Stimulated activated CD4-positive, alpha-beta T cell treated with anti-CD3 and anti-CD28 coated beads, Interleukin-1b, Interleukin-23, amount 100 ng/mL, for 4 hours (primary cell): ENCODE measurements around the gene ANKRD42.
"Not testable (repeated sequence)": the region's sequence is repeated elsewhere in the genome, so short reads cannot be mapped to it uniquely, and the experiment has no call there.

Experiments
- DNase-seq, 2 donors: peaks; one replicate each; pipeline ENCODE4 v3.0.0-alpha.2; 2020; ENCODE audit warnings: low read depth in 2 of 2

Gene ANKRD42

GRCh38 chr11:83172551-83172950 lies 21.0 kb upstream of the ANKRD42 start:
- no peak for DNase-seq

- DNase-seq: no peak
These were observed 19.5 kb upstream of the ANKRD42 start for GRCh38 chr11:83174008-83174407.

DNA sequence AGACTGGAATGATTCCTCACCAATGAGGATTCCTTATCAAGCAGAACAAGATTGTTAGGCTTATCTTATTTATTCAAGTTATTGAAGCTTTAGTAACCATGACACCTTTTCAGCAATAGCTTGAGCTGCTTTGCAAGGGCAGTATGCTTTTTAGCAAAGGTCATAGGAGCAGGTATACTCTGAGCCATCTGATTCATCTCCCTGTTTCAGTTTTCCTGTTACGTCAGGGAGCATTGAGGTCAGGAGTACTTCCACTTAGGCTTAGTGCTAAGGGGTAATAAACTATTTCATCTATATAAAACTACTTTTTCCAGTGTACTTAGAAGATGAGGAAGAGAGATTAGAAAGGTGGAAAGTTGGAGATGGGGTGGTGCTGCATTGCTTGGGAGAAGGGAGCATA lies 17.7 kb upstream of the ANKRD42 start:
- DNase-seq: no peak

GRCh38 chr11:83181815-83182214 lies 11.7 kb upstream of the ANKRD42 start:
- no peak for DNase-seq

DNA sequence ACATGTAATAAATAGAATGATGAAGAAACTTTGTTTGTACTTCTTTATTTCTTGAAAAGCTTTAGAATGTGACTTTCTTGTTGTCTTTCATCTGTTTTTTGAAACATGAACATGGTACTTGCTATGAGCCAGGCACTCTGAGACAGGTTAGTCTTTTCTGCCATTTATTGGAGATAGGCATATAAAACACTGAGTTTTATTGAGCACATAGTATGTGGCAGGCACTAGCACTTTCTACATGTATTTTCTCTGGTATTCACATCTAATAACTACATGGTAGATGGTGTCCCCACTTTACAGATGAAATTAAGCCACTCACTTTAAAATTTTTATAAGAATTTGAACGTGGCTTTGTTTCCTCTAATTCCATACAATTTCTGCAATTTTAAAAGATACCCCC lies 7.7 kb upstream of the ANKRD42 start:
- no peak for DNase-seq

GRCh38 chr11:83187465-83187864 lies 6.0 kb upstream of the ANKRD42 start:
- no peak for DNase-seq

GRCh38 chr11:83191491-83191890 lies 2.0 kb upstream of the ANKRD42 start:
- DNase-seq: no peak

DNA sequence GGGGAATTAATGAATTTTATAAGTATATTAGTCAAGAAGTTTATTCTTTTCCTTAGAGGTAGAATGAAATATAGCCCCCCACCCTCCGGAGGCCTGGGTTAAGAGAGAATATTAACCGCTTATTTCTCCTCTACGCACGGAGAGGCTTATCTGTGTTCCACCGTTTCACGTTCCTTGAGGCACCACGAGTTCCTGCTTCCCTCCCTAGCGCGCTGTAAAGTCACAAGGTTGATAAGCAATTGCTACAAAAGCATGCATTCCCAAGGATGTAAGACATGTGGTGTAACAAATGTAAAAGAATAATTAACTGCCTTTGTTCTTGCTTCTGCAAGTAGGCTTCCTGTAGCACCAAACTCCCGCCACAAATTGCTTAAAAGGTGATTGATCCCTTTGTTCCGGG lies 1.5 kb upstream of the ANKRD42 start:
- no peak for DNase-seq

GRCh38 chr11:83192606-83193245 lies 786 bp upstream of the ANKRD42 start:
- no peak for DNase-seq

DNA sequence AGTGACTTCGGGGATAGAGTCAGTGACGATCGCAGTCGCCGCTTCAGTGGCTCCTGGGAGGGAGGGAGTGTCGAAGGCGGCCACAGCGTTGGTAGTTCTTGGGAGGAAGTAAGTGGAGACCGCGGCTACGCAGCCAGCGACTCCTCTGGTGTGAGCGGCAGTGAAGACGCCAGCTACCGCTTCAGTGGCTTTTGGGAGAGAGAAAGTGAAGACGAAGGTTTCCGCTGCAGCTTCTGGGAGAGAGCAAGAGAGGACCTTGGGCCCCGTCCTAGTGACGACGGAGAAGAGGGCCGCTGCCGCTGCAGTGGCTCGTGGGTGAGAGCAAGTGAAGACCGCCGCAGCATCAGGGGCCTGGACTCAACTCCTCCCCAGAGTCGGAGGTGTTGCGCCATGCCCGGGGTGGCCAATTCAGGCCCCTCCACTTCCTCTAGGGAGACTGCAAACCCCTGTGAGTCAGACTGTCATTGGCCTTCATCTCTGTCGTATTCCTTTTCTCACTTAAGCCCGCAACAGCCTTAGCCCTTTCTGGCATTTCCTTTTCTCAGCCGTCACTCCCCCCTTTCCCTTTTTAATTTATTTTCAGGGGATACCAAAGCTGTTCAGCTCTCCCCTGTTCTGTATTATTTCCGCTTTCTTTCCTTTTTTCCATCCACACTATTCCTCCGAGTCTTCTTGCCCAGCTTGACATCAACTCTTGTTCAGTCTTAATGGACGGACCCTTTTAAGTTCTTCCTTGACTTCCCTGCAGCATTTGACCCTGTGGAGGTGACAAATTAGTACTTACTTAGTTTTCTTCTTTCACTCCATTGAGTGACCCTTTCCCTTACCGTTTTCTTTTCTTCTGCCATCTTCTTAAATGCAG lies 1.0 kb downstream of the ANKRD42 start:
- peak in 1 of 2 donors; percentile 22 for DNase-seq

GRCh38 chr11:83195143-83195466 lies 1.6 kb downstream of the ANKRD42 start:
- DNase-seq: no peak

GRCh38 chr11:83195649-83196048 lies 2.1 kb downstream of the ANKRD42 start:
- no peak for DNase-seq

DNA sequence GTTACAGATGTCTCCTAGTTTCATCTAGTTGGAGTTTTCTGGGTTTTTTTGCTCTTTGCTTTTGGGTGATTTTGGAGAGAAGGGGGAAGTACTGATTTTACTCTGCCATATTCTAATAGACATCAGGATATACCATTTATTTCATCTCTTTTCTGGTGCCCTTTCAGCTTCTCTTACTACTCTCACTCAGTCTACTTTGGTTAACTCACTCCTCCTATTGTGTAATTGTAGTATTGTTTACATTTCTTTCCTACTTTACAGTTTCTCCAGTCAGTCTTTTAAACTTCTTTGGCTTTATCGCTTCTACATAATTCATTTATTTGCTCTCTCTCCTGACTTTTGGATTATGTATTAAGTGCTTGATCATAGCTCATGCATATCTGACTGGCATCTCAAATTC lies 6.5 kb downstream of the ANKRD42 start:
- no peak for DNase-seq

DNA sequence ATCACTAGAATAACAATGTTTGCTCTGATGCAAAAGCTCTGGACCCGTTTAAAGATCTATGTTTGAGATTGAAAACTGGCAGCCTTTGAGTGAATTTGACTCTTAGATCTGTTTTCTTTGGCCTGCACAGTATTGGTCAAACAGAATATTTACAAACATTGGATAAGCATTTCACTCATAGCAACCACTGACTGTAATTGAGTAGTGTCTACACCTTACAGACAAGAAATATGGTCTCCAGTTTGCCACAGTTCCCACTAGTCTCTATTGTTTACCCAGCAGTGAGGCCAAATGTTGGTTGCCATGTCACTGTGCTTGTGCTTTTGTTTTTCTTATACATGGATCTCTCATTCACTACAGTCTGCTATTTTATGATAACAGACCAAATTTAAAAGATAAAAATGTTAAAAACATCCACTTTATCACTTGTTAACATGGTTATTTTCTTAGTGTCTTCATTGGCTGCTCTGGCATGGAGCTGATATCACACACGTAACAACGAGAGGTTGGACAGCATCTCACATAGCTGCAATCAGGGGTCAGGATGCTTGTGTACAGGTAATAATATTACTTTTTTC lies 12.2 kb downstream of the ANKRD42 start:
- DNase-seq: no peak

GRCh38 chr11:83206221-83206620 lies 12.7 kb downstream of the ANKRD42 start:
- no peak for DNase-seq

GRCh38 chr11:83206771-83207382 lies 13.4 kb downstream of the ANKRD42 start:
- not testable (repeated sequence) for DNase-seq

GRCh38 chr11:83219095-83219494 lies 25.6 kb downstream of the ANKRD42 start:
- no peak for DNase-seq

DNA sequence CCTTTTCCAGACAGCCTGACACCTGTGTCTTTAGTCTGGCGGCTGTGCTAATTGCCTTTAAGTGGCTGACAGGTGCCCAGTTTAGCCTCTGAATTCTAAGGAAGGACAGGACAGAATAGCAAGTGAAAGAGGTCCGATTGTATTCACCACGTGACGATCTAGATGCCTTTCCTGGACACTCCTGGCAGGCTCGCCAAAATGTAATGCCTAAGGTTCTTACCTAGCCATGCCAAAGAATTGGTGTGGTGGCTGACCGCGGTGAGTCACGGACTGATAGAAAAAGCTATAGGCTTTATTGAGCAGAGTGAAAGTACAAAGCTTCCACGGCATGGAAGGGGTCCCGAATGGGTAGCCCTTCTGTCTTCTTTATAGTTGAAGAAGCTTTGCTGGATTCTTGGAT lies 26.7 kb downstream of the ANKRD42 start:
- no peak for DNase-seq

GRCh38 chr11:83221694-83222093 lies 28.2 kb downstream of the ANKRD42 start:
- DNase-seq: no peak

DNA sequence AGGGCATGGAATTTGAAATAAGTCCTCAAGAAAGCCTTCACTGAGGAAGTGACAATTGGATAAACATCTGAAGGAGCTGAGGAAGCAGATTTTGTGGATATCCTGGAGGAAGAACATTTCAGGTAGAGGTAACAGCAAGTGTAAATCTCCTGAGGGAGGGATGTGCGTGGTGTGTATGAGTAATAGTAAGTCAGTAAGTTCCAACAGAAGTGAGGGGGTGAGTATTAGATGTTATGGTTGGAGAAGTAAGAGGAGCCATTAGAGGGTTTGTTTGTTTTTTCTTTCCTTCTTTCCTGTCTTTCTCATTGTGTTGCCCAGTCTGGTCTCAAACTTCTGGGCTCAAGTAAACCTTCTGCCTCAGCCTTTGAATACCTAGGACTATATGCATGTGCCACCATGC lies 29.0 kb downstream of the ANKRD42 start:
- no peak for DNase-seq

DNA sequence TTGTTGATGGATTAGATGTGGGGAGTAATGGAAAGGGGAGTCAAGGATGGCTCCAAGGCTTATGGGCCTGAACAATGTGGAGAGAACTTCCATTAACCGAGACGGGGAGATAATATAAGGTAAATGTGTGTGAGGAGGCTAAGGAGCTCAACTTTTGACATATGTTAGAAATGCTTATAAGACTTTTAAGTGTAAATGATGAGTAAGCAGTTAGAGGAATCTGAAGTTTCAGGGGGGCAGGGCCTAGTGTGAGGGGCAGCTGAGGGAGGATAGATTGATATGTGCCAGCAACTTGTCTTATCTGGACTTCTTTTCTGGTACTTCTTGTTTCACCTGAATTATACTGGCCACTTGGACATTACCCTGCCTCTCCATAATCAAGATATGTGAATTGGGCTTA lies 29.9 kb downstream of the ANKRD42 start:
- no peak for DNase-seq

- DNase-seq: no peak
These were observed 42.3 kb downstream of the ANKRD42 start for GRCh38 chr11:83235825-83236224.

DNA sequence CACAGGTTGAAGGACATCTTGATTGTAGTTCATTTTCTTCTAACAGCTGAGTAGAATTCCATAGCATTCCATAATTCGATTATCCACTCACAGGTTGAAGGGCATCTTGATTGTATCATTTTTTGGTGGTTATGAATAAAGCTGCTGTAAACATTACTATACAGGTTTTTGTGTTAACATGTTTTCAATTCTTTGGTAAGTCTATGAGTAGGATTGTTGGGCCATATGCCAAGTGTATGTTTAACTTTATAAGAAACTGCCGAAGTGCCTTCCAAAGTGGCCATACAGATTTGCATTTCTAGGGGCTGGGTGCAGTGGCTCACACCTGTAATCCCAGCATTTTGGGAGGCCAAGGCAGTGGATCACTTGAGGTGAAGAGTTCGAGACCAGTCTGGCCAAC lies 44.6 kb downstream of the ANKRD42 start:
- DNase-seq: no peak
